Stimulated activated CD8-positive, alpha-beta memory T cell treated with anti-CD3 and anti-CD28 coated beads, Interleukin-15, amount 100 ng/mL, for 48 hours (primary cell): ENCODE data around the gene TP53I11.

Experiments used
- DNase-seq, 2 donors: peaks; one replicate each; pipeline ENCODE4 v3.0.0-alpha.2; 2020; ENCODE audit warnings: low read depth in 2 of 2

Gene TP53I11

GRCh38 chr11:44939673-44940395, 10.8 kb downstream of the TP53I11 start:
- DNase-seq, result no peak

- no peak for DNase-seq
Observed at GRCh38 chr11:44938066-44938691, 12.5 kb downstream of the TP53I11 start.

DNA sequence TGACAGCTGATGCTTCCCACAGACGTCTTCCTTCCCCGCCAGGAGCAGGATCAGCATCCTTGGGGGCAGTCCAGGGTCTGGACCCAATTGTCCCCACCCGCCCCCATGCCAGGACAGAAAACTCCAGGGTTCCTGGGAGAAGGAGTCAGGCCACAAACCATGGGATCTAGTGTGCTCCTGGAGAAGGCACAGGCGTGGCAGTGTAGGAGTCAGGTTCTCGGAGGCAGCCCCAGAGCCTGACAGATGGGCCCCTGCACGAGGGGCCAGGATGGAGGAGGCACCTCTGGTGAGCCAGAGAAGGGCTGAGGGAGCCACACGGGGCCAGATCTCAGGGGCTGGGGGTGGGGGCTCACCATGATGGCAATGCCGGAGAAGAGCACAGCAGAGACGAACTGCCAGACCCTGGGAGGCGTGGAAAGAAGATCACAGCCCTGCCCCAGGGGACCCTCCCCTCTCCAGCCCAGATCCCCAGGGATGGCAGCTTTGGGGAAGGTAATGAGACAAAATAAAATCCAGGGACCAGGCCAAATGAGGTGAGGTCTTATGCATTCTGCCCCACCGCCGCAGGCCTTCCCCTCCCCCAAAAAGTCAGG, 13.6 kb downstream of the TP53I11 start:
- no peak for DNase-seq

DNA sequence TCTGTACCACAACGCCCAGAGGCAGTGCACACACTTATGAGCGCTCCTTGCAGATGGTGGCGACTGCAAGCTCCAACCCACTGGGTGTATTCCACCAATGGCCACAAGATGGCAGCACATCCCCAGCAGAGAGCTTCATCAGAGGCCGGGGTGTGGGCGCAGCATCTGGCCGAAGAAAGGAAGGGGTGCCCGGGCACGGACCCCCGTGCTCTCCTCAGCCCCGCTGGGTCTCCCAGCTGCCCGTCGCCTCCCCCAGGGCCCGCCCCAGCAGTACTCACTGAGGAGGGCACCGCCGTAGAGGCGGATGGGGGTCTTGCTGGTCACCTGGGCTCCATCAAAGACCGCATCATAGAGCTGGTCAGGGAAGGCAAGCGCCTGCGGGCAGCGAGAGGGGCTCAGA, 14.2 kb downstream of the TP53I11 start:
- peak; percentile 50 to 64 for DNase-seq

DNA sequence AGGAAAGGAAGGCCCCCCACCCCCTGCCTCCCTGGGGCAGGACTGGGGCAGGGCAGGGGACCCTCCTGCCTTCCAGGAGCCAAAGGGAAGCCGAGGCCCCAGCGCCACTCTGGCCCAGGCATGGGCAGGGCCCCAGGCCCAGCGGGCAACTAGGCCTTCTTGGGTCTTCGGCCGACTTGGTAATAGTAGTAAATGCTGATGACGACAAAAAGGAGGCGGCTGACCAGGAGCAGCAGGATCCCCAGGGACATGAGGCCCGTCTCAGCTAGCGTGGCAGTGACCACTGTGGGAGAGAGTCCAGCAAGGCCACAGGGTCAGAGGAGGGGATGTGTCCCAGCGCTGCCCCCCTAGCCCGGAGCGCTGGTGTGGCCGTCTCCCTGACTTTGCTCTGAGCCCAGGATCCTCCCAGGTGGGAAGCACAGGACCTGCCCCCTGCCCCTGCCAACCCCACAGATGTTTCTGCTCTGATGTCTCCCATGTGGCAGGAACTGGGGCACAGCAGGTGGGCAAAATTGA, 15.9 kb downstream of the TP53I11 start:
- no peak for DNase-seq

GRCh38 chr11:44934110-44934509, 16.6 kb downstream of the TP53I11 start:
- DNase-seq, result no peak

DNA sequence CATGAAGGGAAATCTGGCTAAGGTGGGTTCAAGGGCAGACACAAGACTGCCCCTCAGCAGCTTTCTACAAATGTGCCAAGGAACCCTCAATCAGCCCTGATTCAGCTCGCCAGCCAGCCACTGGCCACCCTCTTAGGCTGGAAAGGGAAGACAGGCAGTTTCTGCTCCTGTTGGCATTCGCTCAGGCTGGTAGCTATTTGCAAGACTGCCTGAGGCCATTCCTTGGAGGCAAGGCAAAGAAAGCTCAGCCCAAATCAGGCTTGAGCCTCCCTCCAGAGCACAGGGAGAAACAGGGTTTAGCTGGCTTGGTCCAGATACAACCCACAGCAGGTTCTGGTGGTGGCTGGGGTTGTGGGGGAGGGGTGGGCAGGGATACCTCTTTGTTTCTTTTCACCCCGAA, 19.2 kb downstream of the TP53I11 start:
- DNase-seq, result no peak

GRCh38 chr11:44930588-44931302, 19.9 kb downstream of the TP53I11 start:
- DNase-seq, result no peak

GRCh38 chr11:44928816-44929215, 21.9 kb downstream of the TP53I11 start:
- no peak for DNase-seq

GRCh38 chr11:44928144-44928543, 22.5 kb downstream of the TP53I11 start:
- DNase-seq, result no peak

DNA sequence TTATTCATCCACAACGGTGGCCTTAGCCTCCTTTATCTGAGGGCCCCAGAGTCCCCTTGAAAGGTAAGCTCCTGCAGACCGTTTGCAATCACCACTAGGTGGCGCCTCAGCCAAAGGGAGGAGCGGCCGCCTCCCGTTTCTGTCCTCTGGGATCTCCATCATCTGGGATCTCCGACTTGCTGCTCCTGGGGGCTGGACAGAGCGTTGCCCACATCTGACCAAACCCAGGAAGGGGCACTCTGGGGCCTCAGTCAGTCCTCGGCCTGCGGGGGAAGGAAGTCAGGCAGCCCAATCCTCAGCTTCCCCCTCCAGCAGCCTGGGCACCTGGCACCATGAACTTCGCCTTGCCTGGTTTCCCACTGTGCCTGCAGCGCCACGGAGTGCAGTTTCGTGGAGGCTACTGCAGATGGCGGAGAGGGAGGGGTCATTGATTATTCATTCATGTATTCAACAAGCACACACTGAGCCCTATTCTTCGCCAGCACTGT, 23.5 kb downstream of the TP53I11 start:
- peak in 1 of 2 donors; percentile 23 for DNase-seq

DNA sequence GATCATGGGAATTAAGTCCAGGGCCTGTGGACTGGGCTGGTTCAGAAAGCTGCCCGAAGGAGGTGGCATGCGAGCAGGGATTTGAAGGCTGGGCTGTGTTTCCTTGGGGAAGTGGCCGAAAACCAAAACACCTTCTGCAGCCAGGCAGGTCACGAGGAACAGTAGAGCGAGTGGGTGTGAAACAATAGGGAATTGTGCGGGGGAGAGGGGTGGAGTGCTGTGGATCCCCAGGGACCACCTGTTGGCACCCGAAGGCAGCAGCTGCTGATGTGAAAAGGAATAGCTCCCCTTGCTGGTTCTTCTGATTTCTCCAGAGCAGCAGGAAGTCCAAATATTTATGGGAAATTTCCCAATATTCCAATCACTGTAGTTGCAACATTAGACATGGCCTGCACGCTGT, 24.6 kb downstream of the TP53I11 start:
- no peak for DNase-seq

DNA sequence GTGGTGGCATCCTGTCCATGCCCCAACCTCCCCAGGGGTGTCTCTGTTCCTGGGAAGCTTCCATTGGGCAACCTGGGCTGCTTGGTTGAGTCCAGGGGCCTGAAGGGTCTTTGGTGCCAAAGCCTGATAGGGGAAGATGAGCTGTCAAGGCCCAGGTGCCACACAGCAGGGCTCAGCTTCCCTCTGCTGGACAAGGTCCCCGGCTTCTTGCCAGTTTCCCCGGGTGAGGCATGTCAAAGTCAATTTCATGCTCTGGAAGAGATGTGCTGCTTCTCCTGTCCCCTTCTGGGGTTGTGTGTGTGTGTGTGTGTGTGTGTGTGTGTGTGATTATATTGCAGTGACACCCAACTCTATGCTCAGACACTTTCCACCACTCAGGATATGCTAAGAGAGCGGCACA, 26.9 kb downstream of the TP53I11 start:
- DNase-seq, result no peak

DNA sequence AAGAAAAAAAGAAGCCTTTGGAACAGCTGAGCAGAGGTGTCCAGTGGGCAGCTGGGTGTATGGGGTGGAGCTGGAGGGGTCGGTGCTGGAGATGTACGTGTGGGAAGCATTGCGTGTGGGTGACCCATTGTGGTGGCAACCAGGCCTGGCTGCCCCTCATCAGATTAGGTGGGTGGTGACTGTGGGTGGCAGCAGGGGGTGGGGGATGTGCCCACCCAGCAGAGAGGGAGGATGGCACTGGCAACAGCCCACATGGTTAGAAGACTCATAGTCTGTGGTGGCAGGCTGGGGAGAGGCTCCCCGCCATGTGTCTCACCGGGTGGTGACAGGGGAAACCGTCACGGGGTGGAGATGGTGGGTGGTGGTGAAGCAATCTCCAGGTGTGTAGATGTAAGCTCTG, 27.6 kb downstream of the TP53I11 start:
- no peak for DNase-seq

DNA sequence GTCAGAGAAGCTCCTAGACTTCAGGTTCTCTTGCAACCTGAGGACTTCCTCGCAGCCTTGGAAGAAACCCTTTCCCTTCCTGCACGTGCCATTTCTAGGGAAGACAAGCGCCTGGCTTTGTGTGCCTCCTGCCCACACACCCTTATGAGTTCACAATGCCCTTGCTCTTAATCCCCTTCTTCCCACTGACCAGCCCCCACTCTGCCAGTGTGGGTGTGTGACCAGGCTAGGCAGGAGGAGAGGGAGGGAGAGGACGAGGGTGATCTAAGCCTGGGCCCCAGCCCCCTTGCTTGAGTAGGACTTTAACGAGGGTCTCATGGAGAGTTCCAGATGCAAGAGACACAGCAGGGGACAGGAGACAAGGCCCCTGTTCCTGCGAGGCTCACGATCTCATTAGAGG, 30.2 kb downstream of the TP53I11 start:
- no peak for DNase-seq

DNA sequence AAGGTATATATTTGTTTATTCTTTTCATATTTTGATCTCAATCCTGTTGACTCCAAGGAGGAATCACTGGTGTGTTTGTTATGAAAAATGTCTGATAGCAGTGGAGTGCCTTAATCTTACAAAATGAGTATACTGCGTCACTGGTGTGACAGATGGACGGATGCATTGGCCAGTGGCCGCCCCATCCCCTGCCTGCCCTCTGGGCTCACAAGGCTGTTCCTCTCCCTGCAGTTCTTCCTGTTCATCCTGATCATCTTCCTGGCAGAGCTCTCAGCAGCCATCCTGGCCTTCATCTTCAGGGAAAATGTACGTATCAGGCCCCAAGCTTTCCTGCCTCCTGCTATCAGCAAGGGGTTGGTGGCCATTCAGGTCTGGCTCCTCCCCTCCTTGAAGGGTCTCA, 32.9 kb downstream of the TP53I11 start:
- DNase-seq, result no peak

- no peak for DNase-seq
Observed at GRCh38 chr11:44916801-44917385, 33.8 kb downstream of the TP53I11 start.

GRCh38 chr11:44916331-44916730, 34.4 kb downstream of the TP53I11 start:
- no peak for DNase-seq

DNA sequence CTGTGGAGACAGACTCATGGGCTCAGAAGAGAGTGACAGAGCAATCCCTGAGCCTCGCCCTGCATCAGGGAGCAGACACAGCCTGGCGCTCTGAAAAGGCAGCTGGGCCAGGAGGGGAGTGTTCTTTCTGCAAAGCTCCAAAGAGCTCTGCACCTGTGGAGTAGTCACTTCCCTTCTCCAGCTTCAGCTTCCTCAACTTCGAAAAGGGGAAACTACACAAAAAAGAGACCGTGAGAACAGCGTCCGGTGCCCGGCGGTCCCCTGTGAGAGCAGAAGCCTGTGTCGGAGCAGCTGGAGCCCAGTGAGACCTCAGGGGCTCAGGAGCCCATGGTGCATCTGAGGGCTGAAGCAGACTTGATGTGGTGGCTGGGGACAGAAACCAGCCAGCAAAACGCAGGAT, 35.1 kb downstream of the TP53I11 start:
- no peak for DNase-seq

DNA sequence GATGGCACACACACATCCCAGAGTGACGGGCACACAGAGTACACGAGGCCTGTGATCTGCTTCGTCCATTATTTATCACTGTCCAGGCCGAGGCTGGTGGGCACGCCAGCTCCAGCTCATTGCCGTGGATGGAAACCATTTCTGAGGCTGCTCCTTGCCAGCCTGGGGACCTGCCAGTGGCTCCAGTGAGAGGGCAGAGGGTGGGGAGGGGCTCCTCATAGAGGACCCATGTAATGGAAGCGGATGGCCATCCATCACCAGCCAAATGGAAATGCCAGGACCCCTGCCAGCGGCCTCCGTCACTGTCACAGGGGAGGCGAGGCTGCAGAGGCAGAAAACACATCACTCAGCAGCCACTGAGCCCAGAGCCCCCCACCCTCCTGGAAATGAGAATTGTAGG, 35.7 kb downstream of the TP53I11 start:
- DNase-seq, result no peak

DNA sequence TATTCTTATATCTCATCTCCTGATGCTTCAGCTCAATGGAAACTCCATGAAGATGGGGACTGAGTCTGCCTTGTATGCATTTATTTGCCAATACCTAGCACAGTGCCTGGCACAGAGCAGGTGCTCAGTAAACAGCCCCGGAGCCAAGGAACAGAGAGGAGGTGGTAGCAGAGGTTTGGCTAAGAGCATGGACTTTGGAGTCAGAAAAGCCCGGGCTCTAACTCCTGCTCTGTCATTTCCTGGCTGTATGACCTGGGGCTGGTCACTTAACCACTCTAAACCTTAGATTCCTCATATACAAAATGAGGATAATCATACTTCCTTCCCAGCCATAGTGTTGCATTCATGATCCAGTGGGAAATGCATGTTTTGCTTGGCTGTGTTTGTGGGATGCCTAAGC, 36.6 kb downstream of the TP53I11 start:
- DNase-seq, result no peak

DNA sequence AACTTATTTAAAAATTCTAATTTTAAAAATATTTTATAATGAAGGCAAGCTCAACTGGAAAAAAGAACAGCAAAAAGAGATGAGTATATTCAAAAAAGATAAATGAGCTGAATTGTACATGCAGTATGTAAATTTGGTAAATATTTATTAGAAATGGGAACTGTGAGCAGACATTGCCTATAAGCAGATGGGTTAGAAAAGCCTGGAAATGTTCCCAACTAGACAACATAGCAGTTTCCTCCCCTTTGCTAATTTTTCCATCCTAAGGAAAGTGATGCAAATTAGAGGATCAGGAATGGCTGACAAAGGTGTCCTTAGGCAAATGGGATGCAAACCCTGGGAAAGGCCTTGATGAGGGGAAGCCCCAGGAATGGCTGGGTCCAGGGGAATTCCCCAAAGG, 37.2 kb downstream of the TP53I11 start:
- DNase-seq, result no peak
